NCI-H2029 treated with DMSO at 0.1 percent for 48 hours (cell line): ENCODE measurements around the gene EVPLL.
"Not testable (repeated sequence)": the region's sequence is repeated elsewhere in the genome, so short reads cannot be mapped to it uniquely, and the experiment has no call there.

Experiments used
- DNase-seq: peaks from one replicate; lab custom pipeline; 2025; lab: John Stamatoyannopoulos, UW

Gene EVPLL

DNA sequence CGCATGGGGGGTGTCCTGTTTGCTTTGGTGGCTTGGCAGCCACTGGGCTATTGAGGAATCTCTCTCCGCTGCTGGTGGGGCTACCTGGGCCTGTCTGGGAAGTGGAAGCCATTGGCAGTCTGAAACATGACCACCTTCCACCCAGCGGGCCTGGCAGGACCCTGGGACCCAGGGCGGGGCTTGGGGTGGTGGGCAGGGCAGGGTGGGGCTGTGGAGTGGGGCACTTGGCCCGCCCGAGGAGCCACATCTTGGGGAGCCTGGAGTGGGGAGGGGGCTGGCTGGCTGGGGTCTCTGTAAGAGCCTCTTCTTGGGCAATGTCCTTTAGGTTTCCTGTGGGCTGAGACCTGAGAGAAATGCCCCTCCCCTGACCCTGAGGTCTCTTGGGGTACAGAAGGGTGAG is 48.0 kb downstream of the EVPLL start:
- DNase-seq: not testable (repeated sequence)

DNA sequence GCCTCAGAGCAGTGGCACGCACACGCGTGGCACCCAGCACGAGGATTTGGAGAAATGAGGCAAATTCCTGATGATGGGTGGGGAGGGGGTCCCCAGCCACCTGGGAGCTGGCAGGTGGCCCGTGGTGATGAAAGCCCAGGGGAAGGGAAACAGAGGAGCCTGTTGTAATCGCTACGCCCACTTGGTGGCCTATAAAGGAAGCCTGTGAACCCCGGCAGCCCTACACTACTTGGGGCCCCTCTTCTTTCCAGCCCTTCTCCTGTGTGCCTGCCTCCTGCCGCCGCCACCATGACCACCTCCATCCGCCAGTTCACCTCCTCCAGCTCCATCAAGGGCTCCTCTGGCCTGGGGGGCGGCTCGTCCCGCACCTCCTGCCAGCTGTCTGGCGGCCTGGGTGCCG is 49.1 kb downstream of the EVPLL start:
- not testable (repeated sequence) for DNase-seq

- DNase-seq: not testable (repeated sequence)
These were observed 54.6 kb downstream of the EVPLL start for GRCh38 chr17:18432206-18432605.
